C4-2B (cell line): Measurements from ENCODE around the gene PSMB9.
"Not testable (repeated sequence)": the region's sequence is repeated elsewhere in the genome, so short reads cannot be mapped to it uniquely, and the experiment has no call there.

ENCODE experiments used
- H3K27ac ChIP-seq: fragments of 450-650 bp; 2 replicates; pipeline ENCODE4 v1.5.1; 2017
- ZFX ChIP-seq: fragments of 450-650 bp; IDR thresholded peaks from 2 replicates; pipeline ENCODE4 v1.6.1; 2017
- TF ChIP-seq, protein P1 (sequence below): fragments of 450-650 bp; conservative IDR thresholded peaks from 2 replicates; pipeline ENCODE4 v1.5.1; 2017; ENCODE audit warnings: mild to moderate bottlenecking

The PSMB9 gene

DNA sequence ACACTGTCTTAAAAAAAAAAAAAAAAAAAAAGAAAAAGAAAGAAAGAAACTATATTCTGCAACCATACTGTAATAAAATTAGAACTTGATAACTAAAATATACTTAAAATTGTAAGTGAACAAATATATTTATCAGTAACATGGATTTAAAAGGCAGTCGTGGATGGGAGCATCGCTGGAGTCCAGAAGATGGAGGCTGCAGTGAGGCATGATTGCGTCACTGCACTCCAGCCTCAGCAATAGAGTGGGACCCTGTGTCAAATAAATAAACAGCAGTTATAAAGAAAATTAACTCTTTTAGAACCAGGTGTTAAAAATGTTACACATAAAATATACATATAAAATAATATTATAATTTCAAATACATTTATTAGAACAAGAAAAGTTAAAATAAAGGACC lies 8.7 kb downstream of the PSMB9 start:
- H3K27ac ChIP-seq = no peak overlapping the region
- TF ChIP-seq, protein P1, sequence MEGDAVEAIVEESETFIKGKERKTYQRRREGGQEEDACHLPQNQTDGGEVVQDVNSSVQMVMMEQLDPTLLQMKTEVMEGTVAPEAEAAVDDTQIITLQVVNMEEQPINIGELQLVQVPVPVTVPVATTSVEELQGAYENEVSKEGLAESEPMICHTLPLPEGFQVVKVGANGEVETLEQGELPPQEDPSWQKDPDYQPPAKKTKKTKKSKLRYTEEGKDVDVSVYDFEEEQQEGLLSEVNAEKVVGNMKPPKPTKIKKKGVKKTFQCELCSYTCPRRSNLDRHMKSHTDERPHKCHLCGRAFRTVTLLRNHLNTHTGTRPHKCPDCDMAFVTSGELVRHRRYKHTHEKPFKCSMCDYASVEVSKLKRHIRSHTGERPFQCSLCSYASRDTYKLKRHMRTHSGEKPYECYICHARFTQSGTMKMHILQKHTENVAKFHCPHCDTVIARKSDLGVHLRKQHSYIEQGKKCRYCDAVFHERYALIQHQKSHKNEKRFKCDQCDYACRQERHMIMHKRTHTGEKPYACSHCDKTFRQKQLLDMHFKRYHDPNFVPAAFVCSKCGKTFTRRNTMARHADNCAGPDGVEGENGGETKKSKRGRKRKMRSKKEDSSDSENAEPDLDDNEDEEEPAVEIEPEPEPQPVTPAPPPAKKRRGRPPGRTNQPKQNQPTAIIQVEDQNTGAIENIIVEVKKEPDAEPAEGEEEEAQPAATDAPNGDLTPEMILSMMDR = no peak
- no peak for TF ChIP-seq ZFX

DNA sequence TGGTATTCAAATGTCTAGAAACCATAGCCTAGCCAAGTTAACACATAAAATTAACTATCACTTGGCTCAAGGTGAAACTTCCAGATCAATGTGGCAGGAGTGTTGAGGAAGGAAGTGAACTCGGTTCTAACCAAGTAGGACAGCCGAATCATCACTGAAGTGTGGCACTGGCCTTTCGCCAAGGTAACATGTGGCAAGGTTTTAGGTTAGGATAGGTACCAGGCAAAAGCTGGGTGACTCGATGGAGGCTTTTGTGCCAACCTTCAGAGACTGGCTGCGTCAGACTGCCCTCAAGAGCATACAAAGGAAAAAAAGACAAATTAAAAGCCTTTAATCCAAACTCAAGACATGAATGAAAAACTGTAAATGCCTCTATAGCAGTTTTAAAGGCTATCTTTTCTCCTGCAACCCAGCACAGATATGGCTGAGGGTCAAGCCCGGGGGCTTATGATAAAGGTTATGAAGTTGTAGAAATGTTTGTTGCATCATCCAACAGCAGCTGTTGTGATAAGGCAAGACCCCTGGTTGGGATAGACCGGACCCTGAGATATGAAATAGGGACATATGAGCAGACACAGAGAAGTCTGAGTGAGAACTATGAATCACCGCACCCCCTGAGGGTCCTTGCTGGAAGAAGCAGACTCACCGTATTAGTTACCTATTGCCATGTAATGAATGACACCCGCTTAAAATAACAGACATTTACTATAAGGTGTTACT lies 11.9 kb downstream of the PSMB9 start:
- no peak for TF ChIP-seq ZFX
- H3K27ac ChIP-seq = no peak overlapping the region

DNA sequence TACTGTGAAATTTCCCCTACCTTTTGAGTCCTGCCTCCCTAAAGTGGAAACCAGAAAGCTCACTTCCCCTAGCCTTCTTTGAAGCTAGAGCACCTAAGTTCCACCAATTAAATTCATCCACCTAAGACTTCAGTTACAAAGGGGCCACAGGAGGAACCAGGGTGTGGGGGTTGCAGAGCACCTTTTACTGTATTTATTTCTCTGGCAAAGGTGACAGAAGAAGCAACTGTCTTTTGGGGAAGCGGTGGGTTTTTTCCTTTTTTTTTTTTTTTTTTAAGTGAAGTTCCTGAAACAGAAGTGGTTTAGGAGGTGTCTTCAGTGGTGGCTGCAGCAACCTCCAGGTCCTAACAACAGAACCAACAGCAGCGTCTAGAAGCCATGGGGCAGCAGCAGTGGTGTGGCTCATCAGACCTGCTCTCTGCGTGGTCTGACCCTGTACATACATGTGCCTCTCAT lies 13.1 kb downstream of the PSMB9 start:
- H3K27ac ChIP-seq = no peak overlapping the region

DNA sequence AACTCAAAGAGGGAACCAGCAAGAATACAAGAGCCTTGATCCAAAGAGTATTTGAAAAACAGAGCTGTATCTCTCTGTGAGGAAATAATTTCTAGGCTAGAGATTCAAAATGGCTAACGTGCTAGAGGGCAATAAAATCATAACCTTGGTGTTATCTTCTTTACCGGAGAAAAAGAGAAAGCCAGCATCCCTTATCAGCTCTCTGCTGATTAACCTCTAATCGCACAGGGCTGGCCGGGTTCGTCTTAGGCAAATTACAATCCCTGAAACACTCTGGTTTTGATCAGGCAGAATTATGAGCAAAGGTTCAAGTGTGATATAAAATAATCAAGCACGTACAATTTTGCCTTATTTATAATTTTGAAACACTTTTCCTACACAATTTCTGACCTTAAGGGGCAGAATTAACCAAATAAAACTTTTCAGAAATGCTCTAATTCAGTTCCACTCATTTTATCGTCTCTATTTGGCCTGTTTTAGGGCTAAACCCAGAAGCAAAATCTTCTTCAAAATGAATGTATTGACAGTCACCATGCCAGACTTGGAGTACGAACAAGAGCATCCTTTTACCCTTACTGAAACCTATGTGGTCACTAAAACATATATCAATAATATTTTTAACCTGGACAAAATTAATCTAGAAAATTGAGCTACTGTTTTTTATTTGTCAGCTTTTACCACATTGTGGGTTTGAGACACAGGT lies 13.7 kb downstream of the PSMB9 start:
- H3K27ac ChIP-seq = no peak overlapping the region
- no peak for TF ChIP-seq ZFX
- TF ChIP-seq, protein P1 = no peak

More for the DNA sequence above, 13.1 kb downstream of the PSMB9 start:
- TF ChIP-seq, protein P1 = no peak
- no peak for TF ChIP-seq ZFX

DNA sequence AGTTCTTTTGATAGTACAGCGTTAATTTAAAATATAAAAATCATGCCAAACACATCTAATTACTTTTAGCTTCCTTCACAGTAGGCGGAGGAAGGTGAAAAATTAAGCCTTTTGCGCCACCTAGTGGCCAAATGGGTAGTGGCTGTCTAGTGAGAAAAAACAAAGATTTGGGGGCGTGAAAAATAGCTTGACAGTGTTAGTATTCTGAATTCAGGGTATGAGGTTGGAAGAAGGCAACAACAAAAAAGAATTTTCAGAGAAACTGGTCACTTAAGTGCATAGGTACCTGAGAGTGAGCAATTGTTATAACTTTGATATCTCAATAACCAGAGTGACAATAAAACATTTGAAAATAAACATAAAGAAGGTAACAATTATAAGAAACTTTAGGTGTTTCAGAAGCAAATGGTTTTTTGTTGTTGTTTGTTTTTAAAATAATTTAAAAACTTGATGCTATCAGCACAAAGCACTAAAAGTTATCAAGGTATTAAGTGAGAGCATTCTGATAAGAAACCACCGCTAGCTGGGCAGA lies 14.3 kb downstream of the PSMB9 start:
- H3K27ac ChIP-seq = no peak overlapping the region
- TF ChIP-seq, protein P1 = peak; percentile 95
- no peak for TF ChIP-seq ZFX

DNA sequence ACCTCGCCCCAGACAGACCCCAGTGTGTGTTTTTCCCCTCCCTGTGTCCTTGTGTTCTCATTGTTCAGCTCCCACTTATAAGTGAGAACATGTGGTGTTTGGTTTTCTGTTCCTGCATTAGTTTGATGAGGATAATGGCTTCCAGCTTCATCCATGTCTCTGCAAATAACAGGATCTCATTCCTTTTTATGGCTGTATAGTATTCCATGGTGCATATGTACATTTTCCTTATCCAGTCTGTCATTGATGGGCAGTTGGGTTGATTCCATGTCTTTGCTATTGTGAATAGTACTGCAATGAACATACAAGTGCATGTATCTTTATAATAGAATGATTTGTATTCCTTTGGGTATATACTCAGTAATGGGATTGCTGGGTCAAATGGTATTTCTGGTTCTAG lies 20.0 kb downstream of the PSMB9 start:
- not testable (repeated sequence) for H3K27ac ChIP-seq

DNA sequence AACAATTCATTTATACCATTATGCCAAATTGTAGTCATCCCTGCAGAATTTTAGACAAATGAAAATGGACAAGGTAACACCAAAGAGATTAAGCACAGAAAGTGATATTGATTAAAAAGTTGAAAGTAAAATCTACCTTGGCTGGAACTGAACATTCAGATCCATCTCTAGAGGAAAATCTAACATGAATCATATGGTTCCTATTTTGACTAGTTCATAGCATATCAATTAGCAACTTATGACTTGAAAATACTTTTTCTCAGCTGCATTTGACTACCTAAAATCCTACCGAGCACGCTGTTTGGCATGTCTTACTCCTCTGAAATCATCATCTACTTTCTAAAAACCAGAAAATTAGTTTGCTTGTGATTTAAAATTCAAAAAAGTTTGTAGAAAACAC lies 22.6 kb downstream of the PSMB9 start:
- TF ChIP-seq, protein P1 = no peak
- TF ChIP-seq ZFX = no peak
- no peak overlapping the region for H3K27ac ChIP-seq

DNA sequence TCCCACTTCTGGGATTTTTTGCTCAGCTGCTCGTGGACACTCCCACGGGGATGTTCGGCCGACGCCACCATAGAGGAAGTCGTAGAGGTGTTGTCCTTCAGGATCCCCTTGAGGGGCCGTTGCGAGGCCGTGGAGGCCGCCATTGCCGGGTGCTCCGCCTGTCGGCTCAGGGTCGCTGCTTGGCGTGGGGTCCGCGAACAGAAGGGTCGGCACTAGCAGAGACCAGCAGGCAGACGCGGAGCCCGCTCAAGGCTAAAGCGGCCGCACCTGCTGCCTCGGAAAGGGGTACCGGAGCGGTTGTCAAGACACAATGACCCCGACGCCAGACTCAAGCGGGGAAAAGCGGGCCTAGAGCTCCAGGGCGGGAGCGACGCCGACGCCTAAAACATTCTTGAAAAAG lies 25.7 kb downstream of the PSMB9 start:
- no peak overlapping the region for H3K27ac ChIP-seq
- no peak for TF ChIP-seq ZFX
- TF ChIP-seq, protein P1 = no peak

DNA sequence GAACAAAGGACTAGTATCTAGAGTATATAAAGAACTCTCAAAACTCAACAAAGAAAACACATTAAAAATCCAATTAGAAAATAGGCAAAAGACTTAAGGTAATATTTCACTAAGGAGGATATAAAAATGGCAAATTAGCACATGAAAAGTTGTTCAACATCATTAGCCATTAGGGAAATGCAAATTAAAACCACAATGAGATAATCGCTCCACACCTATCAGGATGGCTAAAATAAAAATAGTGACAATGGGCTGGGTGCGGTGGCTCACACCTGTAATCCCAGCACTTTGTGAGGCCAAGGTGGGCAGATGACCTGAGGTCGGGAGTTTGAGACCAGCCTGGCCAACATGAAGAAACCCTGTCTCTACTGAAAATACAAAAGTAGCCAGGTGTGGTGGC lies 27.0 kb downstream of the PSMB9 start:
- not testable (repeated sequence) for H3K27ac ChIP-seq
